Liver (tissue), 9 donors: ENCODE data around the gene NBEA. TPM values are rescaled to one million over a fixed set of nuclear protein-coding genes. Genes with fewer than 3 reads are reported as not detected.

Experiments
- DNase-seq: peaks from one replicate; pipeline ENCODE4 v3.0.0-alpha.2; 2017; ENCODE audit warnings: low spot score
- H3K27ac ChIP-seq, 2 donors: one replicate each; pipeline ENCODE4 v1.7.0; 2013; ENCODE audit warnings: inconsistent platforms in 2 of 2, low read length in 2 of 2, control low read depth in 1 of 2, low read depth in 1 of 2, mild to moderate bottlenecking in 1 of 2
- H3K27me3 ChIP-seq, 4 donors: one replicate each; pipeline versions ENCODE4 v1.6.1 to v1.7.0; 2013; ENCODE audit warnings: low read length in 3 of 4, inconsistent platforms in 1 of 4, mild to moderate bottlenecking in 1 of 4, moderate library complexity in 1 of 4; ENCODE audit not compliant: control insufficient read depth in 4 of 4, insufficient read depth in 4 of 4
- H3K36me3 ChIP-seq, 4 donors: one replicate each; pipeline versions ENCODE4 v1.6.1 to v1.7.0; 2013; ENCODE audit warnings: low read length in 3 of 4, mild to moderate bottlenecking in 3 of 4, low read depth in 1 of 4, moderate library complexity in 1 of 4; ENCODE audit not compliant: control insufficient read depth in 4 of 4, insufficient read depth in 3 of 4
- H3K4me1 ChIP-seq, 4 donors: one replicate each; pipeline versions ENCODE4 v1.6.1 to v1.7.0; 2013; ENCODE audit warnings: low read length in 3 of 4, mild to moderate bottlenecking in 3 of 4, moderate library complexity in 1 of 4; ENCODE audit not compliant: control insufficient read depth in 4 of 4, insufficient read depth in 4 of 4
- H3K4me3 ChIP-seq, 3 donors: one replicate each; pipeline versions ENCODE4 v1.6.1 to v1.7.0; 2013; ENCODE audit warnings: low read length in 3 of 3, control low read depth in 1 of 3, low read depth in 1 of 3, mild to moderate bottlenecking in 1 of 3
- H3K9ac ChIP-seq, 2 donors: one replicate each; pipeline ENCODE4 v1.7.0; 2013; ENCODE audit warnings: low read length in 2 of 2, mild to moderate bottlenecking in 2 of 2, moderate library complexity in 2 of 2, control low read depth in 1 of 2, low read depth in 1 of 2
- H3K9me3 ChIP-seq, 4 donors: one replicate each; pipeline versions ENCODE4 v1.6.1 to v1.7.0; 2013; ENCODE audit warnings: low read length in 3 of 4; ENCODE audit not compliant: control insufficient read depth in 4 of 4
- FOXA1 ChIP-seq: IDR thresholded peaks from 2 replicates; pipeline ENCODE4 v1.6.1; 2016; ENCODE audit warnings: antibody characterized with exemption
- FOXA2 ChIP-seq: IDR thresholded peaks from 2 replicates; pipeline ENCODE4 v1.6.1; 2016; ENCODE audit warnings: antibody characterized with exemption
- GABPA ChIP-seq, 2 donors: IDR thresholded peaks in 1 of 2; conservative IDR thresholded peaks in 1 of 2; 2 replicates each; pipeline ENCODE4 v1.6.1; 2016; ENCODE audit warnings: antibody characterized with exemption in 2 of 2, mild to moderate bottlenecking in 1 of 2, moderate library complexity in 1 of 2
- HNF4A ChIP-seq, 2 donors: conservative IDR thresholded peaks; 2 replicates each; pipeline ENCODE4 v1.6.1; 2016; ENCODE audit warnings: antibody characterized with exemption in 2 of 2, mild to moderate bottlenecking in 2 of 2
- HNF4G ChIP-seq: IDR thresholded peaks from 2 replicates; pipeline ENCODE4 v1.6.1; 2016; ENCODE audit warnings: antibody characterized with exemption
- JUND ChIP-seq, 2 donors: IDR thresholded peaks; 2 replicates each; pipeline ENCODE4 v1.6.1; 2016; ENCODE audit warnings: antibody characterized with exemption in 2 of 2
- NR2F2 ChIP-seq: IDR thresholded peaks from 2 replicates; pipeline ENCODE4 v1.6.1; 2016; ENCODE audit warnings: antibody characterized with exemption
- RAD21 ChIP-seq, 2 donors: IDR thresholded peaks; 2 replicates each; pipeline ENCODE4 v1.6.1; 2016; ENCODE audit warnings: antibody characterized with exemption in 2 of 2, mild to moderate bottlenecking in 2 of 2
- RXRA ChIP-seq, 2 donors: IDR thresholded peaks; 2 replicates each; pipeline ENCODE4 v1.6.1; 2017 to 2018; ENCODE audit warnings: antibody characterized with exemption in 2 of 2, mild to moderate bottlenecking in 1 of 2
- SP1 ChIP-seq: IDR thresholded peaks from 2 replicates; pipeline ENCODE4 v1.6.1; 2018; ENCODE audit warnings: antibody characterized with exemption, mild to moderate bottlenecking
- TAF1 ChIP-seq: conservative IDR thresholded peaks from 2 replicates; pipeline ENCODE4 v1.6.1; 2016; ENCODE audit warnings: antibody characterized with exemption, mild to moderate bottlenecking
- YY1 ChIP-seq: IDR thresholded peaks from 2 replicates; pipeline ENCODE4 v1.6.1; 2016; ENCODE audit warnings: antibody characterized with exemption, mild to moderate bottlenecking
- WGBS: extraction: QIAGEN DNeasy Blood & Tissue Kit; methylation state at CpG from one replicate; pipeline ENCODE4 v1.1.7; 2013; 5-methylcytosine and 5-hydroxymethylcytosine counted together
- polyA plus RNA-seq, 2 donors: library from polyadenylated mRNA; stranded (reverse) in 1 of 2; unstranded in 1 of 2; fragments of 200-250 nt in 1 of 2; fragments of >200 nt in 1 of 2; fragmentation: Nextera tagmentation in 1 of 2; extraction: Ambion mirVana in 1 of 2; gene quantifications; one replicate each; pipeline versions ENCODE4 v1.2.1 to v1.2.3, GENCODE V29; 2013 to 2015
- total RNA-seq, 2 donors: library from RNA; depleted of rRNA; stranded (reverse); fragments of >200 nt; gene quantifications; one replicate each; pipeline ENCODE4 v1.2.3, GENCODE V29; 2014
- TF ChIP-seq, protein P1 (sequence below): IDR thresholded peaks from 2 replicates; pipeline ENCODE4 v1.6.1; 2016; ENCODE audit warnings: antibody characterized with exemption
- TF ChIP-seq, protein P2 (sequence below): IDR thresholded peaks from 2 replicates; pipeline ENCODE4 v1.6.1; 2016; ENCODE audit warnings: antibody characterized with exemption
- TF ChIP-seq, protein P3 (sequence below): fragments of 150-350 bp; IDR thresholded peaks from 2 replicates; pipeline ENCODE4 v1.5.1; 2017; ENCODE audit warnings: improper control_type of control experiment, low read depth, low read length; ENCODE audit not compliant: missing input control
- TF ChIP-seq, protein P4 (sequence below): IDR thresholded peaks from 2 replicates; pipeline ENCODE4 v1.6.1; 2016; ENCODE audit warnings: antibody characterized with exemption
- TF ChIP-seq, protein P5 (sequence below): IDR thresholded peaks from 2 replicates; pipeline ENCODE4 v1.6.1; 2016; ENCODE audit warnings: antibody characterized with exemption, mild to moderate bottlenecking
- donor health status: healthy.
- donor health status: healthy.
- donor health status: healthy.
- donor health status: healthy.
- donor health status: healthy.

NBEA gene
- total and polyA plus RNA-seq, 4 donors: 0.24 to 3.5 (median 1.4) TPM

DNA sequence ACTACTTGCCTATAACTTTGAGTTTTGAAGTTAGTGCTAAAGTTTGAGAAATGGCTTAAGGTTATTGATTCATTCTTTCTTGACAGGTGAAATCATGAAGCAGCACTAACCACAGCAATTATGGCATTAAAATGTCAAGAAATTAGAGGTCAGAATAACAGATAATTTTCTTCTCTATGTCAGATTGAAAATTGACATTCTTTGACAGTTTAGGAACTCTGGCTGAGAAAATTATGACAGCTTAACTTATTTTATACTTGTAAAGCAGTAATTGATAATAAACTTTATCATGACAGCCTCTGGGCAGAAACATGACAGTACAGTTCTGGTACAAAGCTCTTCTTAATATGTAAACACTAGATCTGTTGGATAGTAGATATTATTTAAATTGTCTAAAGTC, 689.6 kb downstream of the NBEA start:
- DNase-seq: no peak
- H3K27ac ChIP-seq: no peak overlapping the region
- H3K36me3 ChIP-seq: no peaks in the 10 kb centered on the region
- no peak overlapping the region for H3K4me3 ChIP-seq
- H3K4me1 ChIP-seq: no peaks in the 10 kb centered on the region
- H3K9me3 ChIP-seq: no peaks in the 10 kb centered on the region
- TF ChIP-seq, protein P1, sequence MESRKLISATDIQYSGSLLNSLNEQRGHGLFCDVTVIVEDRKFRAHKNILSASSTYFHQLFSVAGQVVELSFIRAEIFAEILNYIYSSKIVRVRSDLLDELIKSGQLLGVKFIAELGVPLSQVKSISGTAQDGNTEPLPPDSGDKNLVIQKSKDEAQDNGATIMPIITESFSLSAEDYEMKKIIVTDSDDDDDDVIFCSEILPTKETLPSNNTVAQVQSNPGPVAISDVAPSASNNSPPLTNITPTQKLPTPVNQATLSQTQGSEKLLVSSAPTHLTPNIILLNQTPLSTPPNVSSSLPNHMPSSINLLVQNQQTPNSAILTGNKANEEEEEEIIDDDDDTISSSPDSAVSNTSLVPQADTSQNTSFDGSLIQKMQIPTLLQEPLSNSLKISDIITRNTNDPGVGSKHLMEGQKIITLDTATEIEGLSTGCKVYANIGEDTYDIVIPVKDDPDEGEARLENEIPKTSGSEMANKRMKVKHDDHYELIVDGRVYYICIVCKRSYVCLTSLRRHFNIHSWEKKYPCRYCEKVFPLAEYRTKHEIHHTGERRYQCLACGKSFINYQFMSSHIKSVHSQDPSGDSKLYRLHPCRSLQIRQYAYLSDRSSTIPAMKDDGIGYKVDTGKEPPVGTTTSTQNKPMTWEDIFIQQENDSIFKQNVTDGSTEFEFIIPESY: no peak
- TF ChIP-seq, protein P2, sequence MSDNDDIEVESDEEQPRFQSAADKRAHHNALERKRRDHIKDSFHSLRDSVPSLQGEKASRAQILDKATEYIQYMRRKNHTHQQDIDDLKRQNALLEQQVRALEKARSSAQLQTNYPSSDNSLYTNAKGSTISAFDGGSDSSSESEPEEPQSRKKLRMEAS: no peak
- TF ChIP-seq FOXA2: no peak
- TF ChIP-seq, protein P3, sequence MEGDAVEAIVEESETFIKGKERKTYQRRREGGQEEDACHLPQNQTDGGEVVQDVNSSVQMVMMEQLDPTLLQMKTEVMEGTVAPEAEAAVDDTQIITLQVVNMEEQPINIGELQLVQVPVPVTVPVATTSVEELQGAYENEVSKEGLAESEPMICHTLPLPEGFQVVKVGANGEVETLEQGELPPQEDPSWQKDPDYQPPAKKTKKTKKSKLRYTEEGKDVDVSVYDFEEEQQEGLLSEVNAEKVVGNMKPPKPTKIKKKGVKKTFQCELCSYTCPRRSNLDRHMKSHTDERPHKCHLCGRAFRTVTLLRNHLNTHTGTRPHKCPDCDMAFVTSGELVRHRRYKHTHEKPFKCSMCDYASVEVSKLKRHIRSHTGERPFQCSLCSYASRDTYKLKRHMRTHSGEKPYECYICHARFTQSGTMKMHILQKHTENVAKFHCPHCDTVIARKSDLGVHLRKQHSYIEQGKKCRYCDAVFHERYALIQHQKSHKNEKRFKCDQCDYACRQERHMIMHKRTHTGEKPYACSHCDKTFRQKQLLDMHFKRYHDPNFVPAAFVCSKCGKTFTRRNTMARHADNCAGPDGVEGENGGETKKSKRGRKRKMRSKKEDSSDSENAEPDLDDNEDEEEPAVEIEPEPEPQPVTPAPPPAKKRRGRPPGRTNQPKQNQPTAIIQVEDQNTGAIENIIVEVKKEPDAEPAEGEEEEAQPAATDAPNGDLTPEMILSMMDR: no peak
- TF ChIP-seq TAF1: no peak
- no peak for TF ChIP-seq HNF4G
- no peak for TF ChIP-seq GABPA (IDR thresholded peaks at IDR 0.05 in 1 of 2, conservative IDR thresholded peaks at IDR 0.05 in 1 of 2)
- TF ChIP-seq JUND (IDR thresholded peaks at IDR 0.05): no peak
- TF ChIP-seq, protein P4, sequence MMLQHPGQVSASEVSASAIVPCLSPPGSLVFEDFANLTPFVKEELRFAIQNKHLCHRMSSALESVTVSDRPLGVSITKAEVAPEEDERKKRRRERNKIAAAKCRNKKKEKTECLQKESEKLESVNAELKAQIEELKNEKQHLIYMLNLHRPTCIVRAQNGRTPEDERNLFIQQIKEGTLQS: no peak
- TF ChIP-seq, protein P5, sequence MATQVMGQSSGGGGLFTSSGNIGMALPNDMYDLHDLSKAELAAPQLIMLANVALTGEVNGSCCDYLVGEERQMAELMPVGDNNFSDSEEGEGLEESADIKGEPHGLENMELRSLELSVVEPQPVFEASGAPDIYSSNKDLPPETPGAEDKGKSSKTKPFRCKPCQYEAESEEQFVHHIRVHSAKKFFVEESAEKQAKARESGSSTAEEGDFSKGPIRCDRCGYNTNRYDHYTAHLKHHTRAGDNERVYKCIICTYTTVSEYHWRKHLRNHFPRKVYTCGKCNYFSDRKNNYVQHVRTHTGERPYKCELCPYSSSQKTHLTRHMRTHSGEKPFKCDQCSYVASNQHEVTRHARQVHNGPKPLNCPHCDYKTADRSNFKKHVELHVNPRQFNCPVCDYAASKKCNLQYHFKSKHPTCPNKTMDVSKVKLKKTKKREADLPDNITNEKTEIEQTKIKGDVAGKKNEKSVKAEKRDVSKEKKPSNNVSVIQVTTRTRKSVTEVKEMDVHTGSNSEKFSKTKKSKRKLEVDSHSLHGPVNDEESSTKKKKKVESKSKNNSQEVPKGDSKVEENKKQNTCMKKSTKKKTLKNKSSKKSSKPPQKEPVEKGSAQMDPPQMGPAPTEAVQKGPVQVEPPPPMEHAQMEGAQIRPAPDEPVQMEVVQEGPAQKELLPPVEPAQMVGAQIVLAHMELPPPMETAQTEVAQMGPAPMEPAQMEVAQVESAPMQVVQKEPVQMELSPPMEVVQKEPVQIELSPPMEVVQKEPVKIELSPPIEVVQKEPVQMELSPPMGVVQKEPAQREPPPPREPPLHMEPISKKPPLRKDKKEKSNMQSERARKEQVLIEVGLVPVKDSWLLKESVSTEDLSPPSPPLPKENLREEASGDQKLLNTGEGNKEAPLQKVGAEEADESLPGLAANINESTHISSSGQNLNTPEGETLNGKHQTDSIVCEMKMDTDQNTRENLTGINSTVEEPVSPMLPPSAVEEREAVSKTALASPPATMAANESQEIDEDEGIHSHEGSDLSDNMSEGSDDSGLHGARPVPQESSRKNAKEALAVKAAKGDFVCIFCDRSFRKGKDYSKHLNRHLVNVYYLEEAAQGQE: no peak
- no peak for TF ChIP-seq RAD21 (IDR thresholded peaks at IDR 0.05)
- TF ChIP-seq RXRA (IDR thresholded peaks at IDR 0.05): no peak
- no peak for TF ChIP-seq NR2F2
- no peak for TF ChIP-seq HNF4A (conservative IDR thresholded peaks at IDR 0.05)
- TF ChIP-seq YY1: no peak
- H3K9ac ChIP-seq: no peak overlapping the region
- no peaks in the 10 kb centered on the region for H3K27me3 ChIP-seq

DNA sequence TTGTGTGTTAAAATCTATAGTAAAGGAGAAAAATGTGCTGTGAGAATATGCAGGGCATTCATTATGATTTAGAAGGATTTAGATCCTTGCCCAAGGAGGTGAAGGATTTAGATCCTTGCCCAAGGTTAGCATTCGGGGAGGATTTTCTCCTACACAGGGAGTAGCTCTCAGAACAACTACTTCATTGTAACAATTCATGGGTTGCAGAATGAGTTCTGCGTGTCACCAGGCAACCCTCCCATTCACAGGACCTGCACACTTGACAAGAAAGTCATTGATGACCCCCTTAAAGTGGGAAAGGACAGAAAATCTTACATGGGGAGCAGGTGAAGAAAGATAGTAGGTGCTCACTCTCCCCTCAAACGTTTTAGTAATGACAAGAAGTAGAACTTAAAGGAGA, 701.6 kb downstream of the NBEA start:
- H3K9me3 ChIP-seq: no peaks in the 10 kb centered on the region
- peaks cover 0 to 3% (median 0%) of the 10 kb centered on the region in 4 donors for H3K27me3 ChIP-seq
- no peaks in the 10 kb centered on the region for H3K4me1 ChIP-seq
- 55% methylated on average over 3 of the region's 3 CpGs for WGBS
- DNase-seq: no peak
- no peak overlapping the region for H3K27ac ChIP-seq
- no peak overlapping the region for H3K4me3 ChIP-seq
- no peak overlapping the region for H3K9ac ChIP-seq
- no peaks in the 10 kb centered on the region for H3K36me3 ChIP-seq
- TF ChIP-seq, protein P2: no peak
- TF ChIP-seq HNF4A (conservative IDR thresholded peaks at IDR 0.05): no peak
- TF ChIP-seq RAD21 (IDR thresholded peaks at IDR 0.05): no peak
- TF ChIP-seq, protein P5: no peak
- no peak for TF ChIP-seq HNF4G
- TF ChIP-seq NR2F2: no peak
- TF ChIP-seq, protein P4: no peak
- no peak for TF ChIP-seq TAF1
- TF ChIP-seq SP1: no peak
- TF ChIP-seq YY1: no peak
- no peak for TF ChIP-seq FOXA1
- no peak for TF ChIP-seq GABPA (IDR thresholded peaks at IDR 0.05 in 1 of 2, conservative IDR thresholded peaks at IDR 0.05 in 1 of 2)
- TF ChIP-seq, protein P1: no peak
